GM19099 (cell line): ENCODE measurements around the gene ACOT7.

Experiments used
- POLR2A ChIP-seq: IDR thresholded peaks from 3 replicates; pipeline ENCODE4 v1.6.1; 2011; ENCODE audit warnings: low read depth; ENCODE audit not compliant: insufficient read length; ENCODE audit errors: extremely low read depth

The ACOT7 gene

GRCh38 chr1:6267686-6268322, 125.8 kb downstream of the ACOT7 start:
- no peak for TF ChIP-seq POLR2A

GRCh38 chr1:6266641-6267040, 126.9 kb downstream of the ACOT7 start:
- no peak for TF ChIP-seq POLR2A

GRCh38 chr1:6265151-6265550, 128.4 kb downstream of the ACOT7 start:
- TF ChIP-seq POLR2A: no peak

- TF ChIP-seq POLR2A: no peak
These were observed 129.9 kb downstream of the ACOT7 start for GRCh38 chr1:6263716-6264115.

- no peak for TF ChIP-seq POLR2A
These were observed 130.8 kb downstream of the ACOT7 start for GRCh38 chr1:6262555-6263420.

GRCh38 chr1:6261615-6261995, 132.0 kb downstream of the ACOT7 start:
- TF ChIP-seq POLR2A: no peak

DNA sequence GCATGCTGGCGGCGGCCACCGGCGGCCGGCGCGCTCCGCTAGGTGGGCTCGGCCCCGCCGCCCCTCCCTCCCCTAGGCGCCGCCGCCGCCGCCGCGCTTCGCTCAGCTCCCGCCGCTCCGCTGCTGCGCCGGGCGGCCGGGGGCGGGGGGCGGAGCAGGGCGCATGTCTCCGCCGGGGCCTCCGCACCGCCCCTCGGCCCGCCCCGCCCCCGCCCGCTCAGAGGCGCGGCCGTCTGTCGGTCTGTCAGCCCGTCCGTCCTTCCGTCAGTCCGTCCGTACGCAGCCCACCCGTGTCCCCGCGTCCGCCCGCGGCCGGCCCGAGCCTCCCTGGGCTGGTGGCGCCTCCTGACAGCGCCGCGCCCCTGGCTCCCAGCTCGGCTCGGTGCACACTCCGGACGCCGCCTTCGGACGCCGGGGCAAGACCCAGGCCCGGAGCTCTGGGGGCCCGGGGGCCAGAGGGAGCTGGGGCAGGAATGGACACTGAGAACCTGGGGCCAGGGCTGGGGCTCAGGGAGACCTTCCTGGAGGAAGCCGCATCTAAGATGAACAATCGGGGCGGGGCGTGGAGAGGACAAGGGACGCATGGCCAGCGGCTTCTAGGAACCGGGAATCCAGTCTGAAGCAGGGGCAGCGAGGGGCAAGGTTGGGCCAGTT, 132.5 kb downstream of the ACOT7 start, which contains the start of gene GPR153:
GPR153 (minus strand) TSS at position 138 of the 654 bp plus-strand sequence. CDS start 6,193 bp downstream, outside the sequence.
- no peak for TF ChIP-seq POLR2A

DNA sequence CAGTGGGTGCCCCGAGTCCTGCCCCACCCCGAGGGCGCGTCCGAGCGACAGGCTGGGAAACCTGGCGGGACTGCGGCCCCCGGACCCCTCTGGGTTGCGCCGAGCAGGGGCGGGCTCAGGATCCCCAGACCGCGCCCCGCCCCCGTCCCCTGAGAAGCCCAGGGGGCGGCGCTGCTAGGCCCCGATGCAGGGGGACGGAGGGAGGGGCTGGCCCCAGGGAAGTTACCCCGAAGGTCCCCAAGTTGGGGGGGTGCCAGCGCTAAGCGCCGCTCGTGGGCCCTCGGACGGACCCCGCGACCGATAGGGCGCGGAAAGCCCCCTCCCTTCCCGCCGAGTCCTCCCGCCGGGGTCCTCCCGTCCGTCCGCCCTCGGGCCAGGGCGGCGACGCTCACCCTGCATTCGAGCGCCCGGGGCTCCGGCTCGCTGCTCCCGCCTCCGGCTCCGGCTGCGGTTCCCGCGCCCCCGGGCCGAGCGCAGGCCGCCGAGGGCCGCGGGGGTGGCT, 133.1 kb downstream of the ACOT7 start:
- no peak for TF ChIP-seq POLR2A

- no peak for TF ChIP-seq POLR2A
These were observed 133.8 kb downstream of the ACOT7 start for GRCh38 chr1:6259491-6260362.

- no peak for TF ChIP-seq POLR2A
These were observed 134.9 kb downstream of the ACOT7 start for GRCh38 chr1:6258675-6259074.

DNA sequence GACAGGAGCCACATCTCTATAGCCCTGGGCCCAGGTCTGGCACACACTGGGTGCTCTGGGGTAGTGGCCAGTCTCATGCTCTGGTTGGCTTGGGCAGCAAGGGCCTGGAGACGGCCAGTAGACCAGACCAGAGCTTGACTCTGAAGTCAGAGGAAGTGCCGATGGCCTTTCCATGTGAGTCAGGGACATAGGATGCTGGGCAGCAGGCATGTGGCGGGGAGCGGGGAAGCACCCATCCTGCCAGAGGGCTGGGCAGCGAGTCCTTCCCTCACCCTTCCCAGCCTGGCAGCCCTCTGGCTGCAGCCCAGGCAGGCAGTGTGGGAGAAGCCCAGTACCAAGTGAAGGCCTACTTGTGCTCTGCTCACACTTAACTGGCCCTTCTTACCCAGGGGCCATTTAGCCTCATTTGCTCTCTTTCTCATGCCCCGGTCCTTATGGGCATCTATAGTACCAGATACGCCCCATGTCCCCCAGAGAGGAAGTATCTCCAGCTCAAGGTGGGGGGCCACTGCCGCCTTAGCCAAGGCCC, 136.0 kb downstream of the ACOT7 start:
- no peak for TF ChIP-seq POLR2A

DNA sequence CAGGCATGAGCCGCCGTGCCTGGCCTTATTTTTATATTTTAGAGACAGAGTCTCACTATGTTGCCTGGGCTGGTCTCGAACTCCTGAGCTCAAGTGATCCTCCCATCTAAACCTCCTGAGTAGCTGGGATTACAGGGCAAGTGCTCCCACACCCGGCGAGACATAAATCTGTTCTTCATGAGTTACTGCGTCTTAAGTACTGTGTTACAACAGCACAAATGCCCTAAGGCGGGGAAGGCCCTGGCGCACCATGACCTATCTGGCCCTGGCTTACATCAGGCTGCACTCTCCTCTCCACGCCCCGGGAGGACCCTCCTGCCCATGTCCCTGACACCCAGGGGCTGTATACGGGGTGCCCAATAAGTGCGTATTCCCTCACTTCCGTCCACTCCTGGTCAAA, 136.9 kb downstream of the ACOT7 start:
- no peak for TF ChIP-seq POLR2A

DNA sequence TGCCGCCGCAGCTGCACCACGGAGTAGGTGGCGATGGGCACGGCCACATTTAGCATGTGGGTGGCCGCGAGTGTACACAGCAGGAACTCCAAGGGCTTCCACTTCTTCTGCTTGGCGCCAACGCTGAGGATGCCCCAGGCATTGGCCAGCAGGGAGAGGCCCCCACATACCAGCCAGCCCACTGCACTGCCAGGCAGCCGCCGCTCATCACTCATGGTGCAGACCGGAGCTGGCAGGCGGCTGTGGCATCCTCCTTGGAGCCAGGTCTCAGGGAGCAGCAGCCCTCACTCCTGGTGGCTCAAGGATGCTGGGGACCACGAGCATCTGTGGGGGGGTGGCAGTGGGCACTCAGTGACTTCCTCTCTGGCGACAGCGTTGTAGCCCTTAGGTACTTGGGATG, 138.9 kb downstream of the ACOT7 start:
- TF ChIP-seq POLR2A: no peak

- TF ChIP-seq POLR2A: no peak
These were observed 140.2 kb downstream of the ACOT7 start for GRCh38 chr1:6253380-6253779.
